Omental fat pad (tissue), 4 donors: ENCODE data around the gene NFIL3. TPM values are rescaled to one million over a fixed set of nuclear protein-coding genes. Genes with fewer than 3 reads are reported as not detected.
A peak's percentile ranks its signal among the peaks of the same experiment; 100 is the strongest.
"Not testable (repeated sequence)": the region's sequence is repeated elsewhere in the genome, so short reads cannot be mapped to it uniquely, and the experiment has no call there.

Source experiments
- ATAC-seq: fragments of 150-250 bp; one replicate; pipeline ENCODE4 v1.9.1; 2016; ENCODE audit warnings: mild to moderate bottlenecking, moderate library complexity; ENCODE audit not compliant: low FRiP score
- DNase-seq: peaks from one replicate; pipeline ENCODE4 v3.0.0-alpha.2; 2019; ENCODE audit warnings: low spot score
- CTCF ChIP-seq, 3 donors: fragments of 450-650 bp; IDR thresholded peaks; one replicate each; pipeline ENCODE4 v1.5.1; 2016 to 2017; ENCODE audit warnings: antibody characterized with exemption in 3 of 3, mild to moderate bottlenecking in 3 of 3, moderate library complexity in 2 of 3
- total RNA-seq, 4 donors: library from RNA; depleted of rRNA; stranded (reverse); fragments of >200 nt; gene quantifications; one replicate each; pipeline ENCODE4 v1.1.0, GENCODE V29; 2016

The NFIL3 gene
- total RNA-seq, 4 donors from 2014 or later, result 51.9 to 247 (median 111) TPM

GRCh38 chr9:91382298-91382697, 41.3 kb downstream of the NFIL3 start:
- TF ChIP-seq CTCF (IDR thresholded peaks at IDR 0.05), result no peak
- ATAC-seq, result no peak
- no peak for DNase-seq

- ATAC-seq (no peak), DNase-seq (no peak)
- TF ChIP-seq CTCF (IDR thresholded peaks at IDR 0.05), result no peak
Observed at GRCh38 chr9:91379426-91379825, 44.2 kb downstream of the NFIL3 start.

DNA sequence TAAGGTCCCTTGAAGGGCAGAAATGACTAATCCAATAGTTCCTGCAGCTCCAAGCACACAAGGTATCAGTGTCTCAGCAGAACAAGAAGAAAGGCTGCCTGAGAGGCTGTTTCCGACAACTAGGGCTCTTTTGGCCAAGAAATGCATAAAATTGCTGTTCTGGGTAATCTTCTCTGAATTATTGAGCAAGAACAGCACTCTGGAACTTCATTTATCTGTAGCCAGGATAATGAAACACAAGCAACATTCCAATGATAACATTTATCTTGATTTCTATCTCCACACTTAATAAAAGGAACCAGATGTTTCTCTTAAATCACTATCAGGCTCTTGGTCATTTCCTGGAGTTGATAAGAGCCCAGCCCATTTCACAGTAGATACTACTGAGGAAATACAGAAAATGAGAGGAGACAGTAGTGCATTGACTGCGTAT, 44.9 kb downstream of the NFIL3 start:
- no peak for TF ChIP-seq CTCF (IDR thresholded peaks at IDR 0.05)
- DNase-seq (no peak), ATAC-seq (peak; percentile 85)

GRCh38 chr9:91378054-91378453, 45.6 kb downstream of the NFIL3 start:
- DNase-seq, result not testable (repeated sequence)

DNA sequence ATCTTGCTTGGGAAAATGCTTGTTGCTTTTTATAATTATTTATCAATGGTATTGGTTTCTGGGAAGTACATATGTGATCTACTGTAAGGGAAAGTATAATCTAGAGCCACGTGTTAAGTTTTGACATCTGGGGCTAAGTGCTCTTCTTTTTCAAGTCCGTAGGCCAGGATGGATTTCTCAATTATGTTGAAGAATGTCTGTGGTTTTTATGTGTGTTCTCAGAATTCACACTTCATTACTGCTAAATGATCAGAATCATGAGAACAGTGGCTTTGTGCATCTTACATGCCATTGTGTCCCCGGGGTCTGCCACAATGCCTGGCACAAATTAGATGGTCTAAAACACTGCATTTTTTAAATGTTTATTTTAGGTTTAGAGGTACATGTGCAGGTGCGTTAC, 47.4 kb downstream of the NFIL3 start:
- ATAC-seq (no peak), DNase-seq (no peak)
- TF ChIP-seq CTCF (IDR thresholded peaks at IDR 0.05), result no peak

More at GRCh38 chr9:91378054-91378453, 45.6 kb downstream of the NFIL3 start:
- not testable (repeated sequence) for ATAC-seq

DNA sequence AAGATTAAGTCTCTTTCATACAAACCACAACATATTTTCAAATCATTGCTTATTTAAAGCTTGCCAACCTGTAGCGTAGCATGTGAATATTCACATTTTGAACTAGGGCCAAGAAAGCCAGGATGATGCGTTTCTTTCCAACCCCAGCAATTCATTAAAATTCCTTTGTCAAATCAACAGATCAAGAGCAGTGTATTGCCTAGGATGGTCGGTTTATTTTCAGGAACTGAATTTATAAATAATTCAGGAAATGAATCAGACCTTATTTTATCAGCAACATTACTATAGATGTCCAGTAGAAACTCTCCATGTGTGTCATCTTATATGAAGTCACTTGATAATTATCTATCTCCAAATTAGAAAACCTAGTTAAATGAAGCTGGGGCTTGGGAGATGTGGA, 48.7 kb downstream of the NFIL3 start:
- ATAC-seq, result no peak
- TF ChIP-seq CTCF (IDR thresholded peaks at IDR 0.05), result no peak
- DNase-seq, result no peak

DNA sequence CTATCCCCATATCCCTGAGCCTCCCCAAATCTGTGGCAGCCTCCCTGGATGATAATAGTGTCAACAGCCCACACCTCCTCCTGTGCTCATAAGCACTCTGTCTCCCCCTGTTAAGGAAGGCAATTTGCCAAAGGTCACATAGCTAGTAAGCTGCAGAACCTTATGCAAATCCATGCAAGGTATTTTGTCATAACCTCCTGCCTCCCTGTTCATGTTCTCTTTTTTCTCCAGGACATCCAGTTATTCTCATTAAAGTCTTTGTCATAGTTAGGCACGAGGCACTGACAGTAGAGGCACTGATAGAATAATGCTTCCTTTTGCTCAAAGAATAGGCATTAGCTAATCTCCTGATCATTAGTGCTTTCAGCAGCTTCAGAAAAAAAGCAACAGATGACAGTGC, 51.7 kb downstream of the NFIL3 start:
- no peak for TF ChIP-seq CTCF (IDR thresholded peaks at IDR 0.05)
- no peak for ATAC-seq
- DNase-seq, result no peak

GRCh38 chr9:91370006-91370405, 53.6 kb downstream of the NFIL3 start:
- ATAC-seq, DNase-seq: not testable (repeated sequence)
